HepG2 (cell line): Measurements from ENCODE around the gene SLC34A3.

Source experiments
- ARHGAP35 ChIP-seq: sonication (generic); formaldehyde crosslinking; IDR thresholded peaks from 2 replicates; pipeline ENCODE4 v1.9.0; 2022; ENCODE audit warnings: mild to moderate bottlenecking, inconsistent platforms, moderate library complexity, missing genetic modification reagents, borderline replicate concordance
- EZH2 ChIP-seq: conservative IDR thresholded peaks from 2 replicates; pipeline ENCODE4 v1.6.1; 2012; ENCODE audit warnings: mild to moderate bottlenecking, low read depth, low read length, moderate library complexity
- HCFC1 ChIP-seq: fragments of 150-350 bp; IDR thresholded peaks from 2 replicates; pipeline ENCODE4 v1.6.1; 2014; ENCODE audit warnings: low read depth, low read length
- HOXA9 ChIP-seq: sonication (generic); formaldehyde crosslinking; IDR thresholded peaks from 2 replicates; pipeline ENCODE4 v1.8.1; 2022; ENCODE audit warnings: missing genetic modification reagents, mild to moderate bottlenecking, moderate library complexity, borderline replicate concordance
- JUND ChIP-seq: sonication (generic); formaldehyde crosslinking; IDR thresholded peaks from 2 replicates; pipeline ENCODE4 v1.8.0; 2022; ENCODE audit warnings: mild to moderate bottlenecking, missing genetic modification reagents
- TF ChIP-seq, protein P1 (sequence below): sonication (generic); formaldehyde crosslinking; IDR thresholded peaks from 2 replicates; pipeline ENCODE4 v1.5.0; 2020; ENCODE audit warnings: mild to moderate bottlenecking, missing genetic modification reagents, moderate library complexity
- TF ChIP-seq, protein P2 (sequence below): sonication (generic); formaldehyde crosslinking; IDR thresholded peaks from 2 replicates; pipeline ENCODE4 v1.4.0; 2020; ENCODE audit warnings: missing genetic modification reagents
- TF ChIP-seq, protein P3 (sequence below): sonication (generic); formaldehyde crosslinking; IDR thresholded peaks from 2 replicates; pipeline ENCODE4 v1.4.0; 2020; ENCODE audit warnings: missing genetic modification reagents
- TF ChIP-seq, protein P4 (sequence below): sonication (generic); formaldehyde crosslinking; IDR thresholded peaks from 2 replicates; pipeline ENCODE4 v1.4.0; 2020; ENCODE audit warnings: missing genetic modification reagents
- TF ChIP-seq, protein P5 (sequence below): sonication (generic); formaldehyde crosslinking; IDR thresholded peaks from 2 replicates; pipeline ENCODE4 v1.8.1; 2023; ENCODE audit warnings: missing genetic modification reagents, inconsistent platforms, borderline replicate concordance
- TF ChIP-seq, protein P6 (sequence below): sonication (generic); formaldehyde crosslinking; conservative IDR thresholded peaks from 2 replicates; pipeline ENCODE4 v1.4.0; 2020; ENCODE audit warnings: missing genetic modification reagents

DNA sequence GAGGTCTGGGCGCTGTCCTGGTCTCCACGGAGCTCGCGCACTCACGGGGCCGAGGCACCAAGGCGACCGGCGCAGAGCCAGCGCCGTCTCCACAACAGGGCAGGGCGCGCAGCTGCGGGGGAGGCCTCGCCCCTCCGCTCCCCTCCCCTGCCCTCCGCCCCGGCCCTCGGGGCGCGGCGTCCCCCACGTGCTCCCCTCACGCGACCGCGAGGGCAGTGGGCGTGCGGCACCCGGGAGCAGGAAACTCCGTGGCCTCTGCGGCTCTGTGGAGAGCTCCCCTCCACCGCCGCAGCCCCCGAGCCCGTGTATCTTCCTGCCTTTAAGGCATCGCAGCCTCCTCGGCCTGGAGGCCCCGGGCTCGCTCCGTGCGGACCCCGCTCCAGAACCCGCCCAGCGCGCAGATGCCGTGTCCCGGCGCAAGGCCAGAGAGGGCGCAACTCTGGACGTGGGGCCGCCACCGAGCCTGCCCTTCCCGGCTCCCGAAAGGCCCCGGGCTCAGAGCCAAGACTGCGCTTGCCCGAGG, 9.7 kb downstream of the SLC34A3 start:
- TF ChIP-seq JUND (CRISPR knock-in tag) = 0 out of 2 replicates have a peak, but pooled peaks have one; percentile 49
- no peak; the same call in 1 of the 2 replicates for TF ChIP-seq HOXA9 (CRISPR knock-in tag)
- TF ChIP-seq, protein P1, sequence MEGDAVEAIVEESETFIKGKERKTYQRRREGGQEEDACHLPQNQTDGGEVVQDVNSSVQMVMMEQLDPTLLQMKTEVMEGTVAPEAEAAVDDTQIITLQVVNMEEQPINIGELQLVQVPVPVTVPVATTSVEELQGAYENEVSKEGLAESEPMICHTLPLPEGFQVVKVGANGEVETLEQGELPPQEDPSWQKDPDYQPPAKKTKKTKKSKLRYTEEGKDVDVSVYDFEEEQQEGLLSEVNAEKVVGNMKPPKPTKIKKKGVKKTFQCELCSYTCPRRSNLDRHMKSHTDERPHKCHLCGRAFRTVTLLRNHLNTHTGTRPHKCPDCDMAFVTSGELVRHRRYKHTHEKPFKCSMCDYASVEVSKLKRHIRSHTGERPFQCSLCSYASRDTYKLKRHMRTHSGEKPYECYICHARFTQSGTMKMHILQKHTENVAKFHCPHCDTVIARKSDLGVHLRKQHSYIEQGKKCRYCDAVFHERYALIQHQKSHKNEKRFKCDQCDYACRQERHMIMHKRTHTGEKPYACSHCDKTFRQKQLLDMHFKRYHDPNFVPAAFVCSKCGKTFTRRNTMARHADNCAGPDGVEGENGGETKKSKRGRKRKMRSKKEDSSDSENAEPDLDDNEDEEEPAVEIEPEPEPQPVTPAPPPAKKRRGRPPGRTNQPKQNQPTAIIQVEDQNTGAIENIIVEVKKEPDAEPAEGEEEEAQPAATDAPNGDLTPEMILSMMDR = peak; percentile 71
- TF ChIP-seq, protein P2, sequence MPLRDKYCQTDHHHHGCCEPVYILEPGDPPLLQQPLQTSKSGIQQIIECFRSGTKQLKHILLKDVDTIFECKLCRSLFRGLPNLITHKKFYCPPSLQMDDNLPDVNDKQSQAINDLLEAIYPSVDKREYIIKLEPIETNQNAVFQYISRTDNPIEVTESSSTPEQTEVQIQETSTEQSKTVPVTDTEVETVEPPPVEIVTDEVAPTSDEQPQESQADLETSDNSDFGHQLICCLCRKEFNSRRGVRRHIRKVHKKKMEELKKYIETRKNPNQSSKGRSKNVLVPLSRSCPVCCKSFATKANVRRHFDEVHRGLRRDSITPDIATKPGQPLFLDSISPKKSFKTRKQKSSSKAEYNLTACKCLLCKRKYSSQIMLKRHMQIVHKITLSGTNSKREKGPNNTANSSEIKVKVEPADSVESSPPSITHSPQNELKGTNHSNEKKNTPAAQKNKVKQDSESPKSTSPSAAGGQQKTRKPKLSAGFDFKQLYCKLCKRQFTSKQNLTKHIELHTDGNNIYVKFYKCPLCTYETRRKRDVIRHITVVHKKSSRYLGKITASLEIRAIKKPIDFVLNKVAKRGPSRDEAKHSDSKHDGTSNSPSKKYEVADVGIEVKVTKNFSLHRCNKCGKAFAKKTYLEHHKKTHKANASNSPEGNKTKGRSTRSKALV = peak; percentile 89
- no peak for TF ChIP-seq HCFC1
- TF ChIP-seq, protein P3, sequence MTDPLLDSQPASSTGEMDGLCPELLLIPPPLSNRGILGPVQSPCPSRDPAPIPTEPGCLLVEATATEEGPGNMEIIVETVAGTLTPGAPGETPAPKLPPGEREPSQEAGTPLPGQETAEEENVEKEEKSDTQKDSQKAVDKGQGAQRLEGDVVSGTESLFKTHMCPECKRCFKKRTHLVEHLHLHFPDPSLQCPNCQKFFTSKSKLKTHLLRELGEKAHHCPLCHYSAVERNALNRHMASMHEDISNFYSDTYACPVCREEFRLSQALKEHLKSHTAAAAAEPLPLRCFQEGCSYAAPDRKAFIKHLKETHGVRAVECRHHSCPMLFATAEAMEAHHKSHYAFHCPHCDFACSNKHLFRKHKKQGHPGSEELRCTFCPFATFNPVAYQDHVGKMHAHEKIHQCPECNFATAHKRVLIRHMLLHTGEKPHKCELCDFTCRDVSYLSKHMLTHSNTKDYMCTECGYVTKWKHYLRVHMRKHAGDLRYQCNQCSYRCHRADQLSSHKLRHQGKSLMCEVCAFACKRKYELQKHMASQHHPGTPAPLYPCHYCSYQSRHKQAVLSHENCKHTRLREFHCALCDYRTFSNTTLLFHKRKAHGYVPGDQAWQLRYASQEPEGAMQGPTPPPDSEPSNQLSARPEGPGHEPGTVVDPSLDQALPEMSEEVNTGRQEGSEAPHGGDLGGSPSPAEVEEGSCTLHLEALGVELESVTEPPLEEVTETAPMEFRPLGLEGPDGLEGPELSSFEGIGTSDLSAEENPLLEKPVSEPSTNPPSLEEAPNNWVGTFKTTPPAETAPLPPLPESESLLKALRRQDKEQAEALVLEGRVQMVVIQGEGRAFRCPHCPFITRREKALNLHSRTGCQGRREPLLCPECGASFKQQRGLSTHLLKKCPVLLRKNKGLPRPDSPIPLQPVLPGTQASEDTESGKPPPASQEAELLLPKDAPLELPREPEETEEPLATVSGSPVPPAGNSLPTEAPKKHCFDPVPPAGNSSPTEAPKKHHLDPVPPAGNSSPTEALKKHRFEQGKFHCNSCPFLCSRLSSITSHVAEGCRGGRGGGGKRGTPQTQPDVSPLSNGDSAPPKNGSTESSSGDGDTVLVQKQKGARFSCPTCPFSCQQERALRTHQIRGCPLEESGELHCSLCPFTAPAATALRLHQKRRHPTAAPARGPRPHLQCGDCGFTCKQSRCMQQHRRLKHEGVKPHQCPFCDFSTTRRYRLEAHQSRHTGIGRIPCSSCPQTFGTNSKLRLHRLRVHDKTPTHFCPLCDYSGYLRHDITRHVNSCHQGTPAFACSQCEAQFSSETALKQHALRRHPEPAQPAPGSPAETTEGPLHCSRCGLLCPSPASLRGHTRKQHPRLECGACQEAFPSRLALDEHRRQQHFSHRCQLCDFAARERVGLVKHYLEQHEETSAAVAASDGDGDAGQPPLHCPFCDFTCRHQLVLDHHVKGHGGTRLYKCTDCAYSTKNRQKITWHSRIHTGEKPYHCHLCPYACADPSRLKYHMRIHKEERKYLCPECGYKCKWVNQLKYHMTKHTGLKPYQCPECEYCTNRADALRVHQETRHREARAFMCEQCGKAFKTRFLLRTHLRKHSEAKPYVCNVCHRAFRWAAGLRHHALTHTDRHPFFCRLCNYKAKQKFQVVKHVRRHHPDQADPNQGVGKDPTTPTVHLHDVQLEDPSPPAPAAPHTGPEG (CRISPR knock-in tag) = peak; percentile 73
- TF ChIP-seq, protein P4, sequence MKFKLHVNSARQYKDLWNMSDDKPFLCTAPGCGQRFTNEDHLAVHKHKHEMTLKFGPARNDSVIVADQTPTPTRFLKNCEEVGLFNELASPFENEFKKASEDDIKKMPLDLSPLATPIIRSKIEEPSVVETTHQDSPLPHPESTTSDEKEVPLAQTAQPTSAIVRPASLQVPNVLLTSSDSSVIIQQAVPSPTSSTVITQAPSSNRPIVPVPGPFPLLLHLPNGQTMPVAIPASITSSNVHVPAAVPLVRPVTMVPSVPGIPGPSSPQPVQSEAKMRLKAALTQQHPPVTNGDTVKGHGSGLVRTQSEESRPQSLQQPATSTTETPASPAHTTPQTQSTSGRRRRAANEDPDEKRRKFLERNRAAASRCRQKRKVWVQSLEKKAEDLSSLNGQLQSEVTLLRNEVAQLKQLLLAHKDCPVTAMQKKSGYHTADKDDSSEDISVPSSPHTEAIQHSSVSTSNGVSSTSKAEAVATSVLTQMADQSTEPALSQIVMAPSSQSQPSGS (CRISPR knock-in tag) = 0 out of 2 replicates have a peak, but pooled peaks have one; percentile 51
- TF ChIP-seq, protein P5, sequence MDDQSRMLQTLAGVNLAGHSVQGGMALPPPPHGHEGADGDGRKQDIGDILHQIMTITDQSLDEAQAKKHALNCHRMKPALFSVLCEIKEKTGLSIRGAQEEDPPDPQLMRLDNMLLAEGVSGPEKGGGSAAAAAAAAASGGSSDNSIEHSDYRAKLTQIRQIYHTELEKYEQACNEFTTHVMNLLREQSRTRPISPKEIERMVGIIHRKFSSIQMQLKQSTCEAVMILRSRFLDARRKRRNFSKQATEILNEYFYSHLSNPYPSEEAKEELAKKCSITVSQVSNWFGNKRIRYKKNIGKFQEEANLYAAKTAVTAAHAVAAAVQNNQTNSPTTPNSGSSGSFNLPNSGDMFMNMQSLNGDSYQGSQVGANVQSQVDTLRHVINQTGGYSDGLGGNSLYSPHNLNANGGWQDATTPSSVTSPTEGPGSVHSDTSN = no peak
- no peak for TF ChIP-seq EZH2
- peak; percentile 97 for TF ChIP-seq ARHGAP35 (CRISPR knock-in tag)
- TF ChIP-seq, protein P6, sequence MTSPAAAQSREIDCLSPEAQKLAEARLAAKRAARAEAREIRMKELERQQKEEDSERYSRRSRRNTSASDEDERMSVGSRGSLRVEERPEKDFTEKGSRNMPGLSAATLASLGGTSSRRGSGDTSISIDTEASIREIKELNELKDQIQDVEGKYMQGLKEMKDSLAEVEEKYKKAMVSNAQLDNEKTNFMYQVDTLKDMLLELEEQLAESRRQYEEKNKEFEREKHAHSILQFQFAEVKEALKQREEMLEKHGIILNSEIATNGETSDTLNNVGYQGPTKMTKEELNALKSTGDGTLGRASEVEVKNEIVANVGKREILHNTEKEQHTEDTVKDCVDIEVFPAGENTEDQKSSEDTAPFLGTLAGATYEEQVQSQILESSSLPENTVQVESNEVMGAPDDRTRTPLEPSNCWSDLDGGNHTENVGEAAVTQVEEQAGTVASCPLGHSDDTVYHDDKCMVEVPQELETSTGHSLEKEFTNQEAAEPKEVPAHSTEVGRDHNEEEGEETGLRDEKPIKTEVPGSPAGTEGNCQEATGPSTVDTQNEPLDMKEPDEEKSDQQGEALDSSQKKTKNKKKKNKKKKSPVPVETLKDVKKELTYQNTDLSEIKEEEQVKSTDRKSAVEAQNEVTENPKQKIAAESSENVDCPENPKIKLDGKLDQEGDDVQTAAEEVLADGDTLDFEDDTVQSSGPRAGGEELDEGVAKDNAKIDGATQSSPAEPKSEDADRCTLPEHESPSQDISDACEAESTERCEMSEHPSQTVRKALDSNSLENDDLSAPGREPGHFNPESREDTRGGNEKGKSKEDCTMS (CRISPR knock-in tag) = no peak
